PC-9 (cell line): ENCODE measurements around the gene GOLIM4. TPM values are rescaled to one million over a fixed set of nuclear protein-coding genes. Genes with fewer than 3 reads are reported as not detected.

Experiments used
- BruUV-seq: library from RNA; stranded (reverse); fragments of 400-500 nt; replicated peaks from 2 replicates; lab custom pipeline; 2021; lab: Mats Ljungman, UMichigan
- CTCF ChIA-PET: fragments of 300-600 bp; sonication (Branson Sonifier 250); formaldehyde crosslinking; loops from one replicate; lab custom pipeline; 2022; ENCODE audit warnings: antibody characterized with exemption; lab: Charles Lee
- POLR2A ChIA-PET: fragments of 300-600 bp; sonication (Branson Sonifier 250); formaldehyde crosslinking; loops from one replicate; lab custom pipeline; 2022; ENCODE audit warnings: antibody characterized with exemption; ENCODE audit not compliant: unreplicated experiment; lab: Charles Lee
- DNase-seq, 2 experiments: peaks; one replicate each; pipeline versions ENCODE4 v3.0.0 to v3.0.0-alpha.2; 2015 to 2022; ENCODE audit warnings: mixed read lengths in 1 of 2
- H2AFZ ChIP-seq: fragments of 200-600 bp; sonication (generic); 2 replicates; pipeline ENCODE4 v1.8.1; 2017; ENCODE audit warnings: antibody characterized with exemption
- H3F3A ChIP-seq: fragments of 200-600 bp; sonication (generic); 2 replicates; pipeline ENCODE4 v1.8.1; 2017; ENCODE audit warnings: antibody characterized with exemption, mild to moderate bottlenecking, low read depth; ENCODE audit not compliant: insufficient read depth
- H3K27ac ChIP-seq: fragments of 200-600 bp; sonication (generic); 2 replicates; pipeline ENCODE4 v1.6.1; 2016; ENCODE audit warnings: mixed run types
- H3K27me3 ChIP-seq: fragments of 200-600 bp; sonication (generic); 2 replicates; pipeline ENCODE4 v1.6.1; 2016; ENCODE audit warnings: low read depth, mixed run types; ENCODE audit not compliant: insufficient read depth
- H3K36me3 ChIP-seq: fragments of 200-600 bp; sonication (generic); 2 replicates; pipeline ENCODE4 v1.6.1; 2016; ENCODE audit warnings: low read depth, mixed run types
- H3K4me1 ChIP-seq: fragments of 200-600 bp; sonication (generic); replicated peaks from 2 replicates; pipeline ENCODE4 v1.6.1; 2016; ENCODE audit warnings: mixed run types; ENCODE audit not compliant: insufficient read depth
- H3K4me2 ChIP-seq: fragments of 200-600 bp; sonication (generic); 2 replicates; pipeline ENCODE4 v1.6.1; 2017; ENCODE audit warnings: mixed run types
- H3K4me3 ChIP-seq: fragments of 200-600 bp; sonication (generic); 2 replicates; pipeline ENCODE4 v1.6.1; 2016; ENCODE audit warnings: mixed run types
- H3K79me2 ChIP-seq: fragments of 200-600 bp; sonication (generic); 2 replicates; pipeline ENCODE4 v1.6.1; 2017; ENCODE audit warnings: low read depth, mixed run types
- H3K9me2 ChIP-seq: fragments of 200-600 bp; sonication (generic); 2 replicates; pipeline ENCODE4 v1.8.1; 2017; ENCODE audit warnings: mild to moderate bottlenecking; ENCODE audit not compliant: insufficient read depth
- H3K9me3 ChIP-seq: fragments of 200-600 bp; sonication (generic); 2 replicates; pipeline ENCODE4 v1.8.1; 2016; ENCODE audit warnings: low read depth; ENCODE audit not compliant: insufficient read depth
- H4K20me1 ChIP-seq: fragments of 200-600 bp; sonication (generic); 2 replicates; pipeline ENCODE4 v1.8.1; 2017; ENCODE audit not compliant: insufficient read depth
- EZH2 ChIP-seq: fragments of 200-600 bp; sonication (generic); IDR thresholded peaks from 2 replicates; pipeline ENCODE4 v1.8.0; 2017; ENCODE audit warnings: antibody characterized with exemption, low read depth
- intact Hi-C: fragments of 100-400 bp; cut with micrococcal nuclease; formaldehyde crosslinking; loops from one replicate; pipeline ENCODE4 v1.10.0; 2022; ENCODE audit not compliant: unreplicated experiment
- total RNA-seq: library from RNA; stranded (reverse); gene quantifications from 2 replicates; pipeline ENCODE4 v1.2.3, GENCODE V29; 2021
- TF ChIP-seq, protein P1 (sequence below): fragments of 200-600 bp; sonication (generic); conservative IDR thresholded peaks from 2 replicates; pipeline ENCODE4 v1.6.1; 2017; ENCODE audit warnings: mixed run types, antibody characterized with exemption, mild to moderate bottlenecking, moderate library complexity

GOLIM4 gene
- total RNA-seq, 1 experiment from 2014 or later: 17.5 TPM

DNA sequence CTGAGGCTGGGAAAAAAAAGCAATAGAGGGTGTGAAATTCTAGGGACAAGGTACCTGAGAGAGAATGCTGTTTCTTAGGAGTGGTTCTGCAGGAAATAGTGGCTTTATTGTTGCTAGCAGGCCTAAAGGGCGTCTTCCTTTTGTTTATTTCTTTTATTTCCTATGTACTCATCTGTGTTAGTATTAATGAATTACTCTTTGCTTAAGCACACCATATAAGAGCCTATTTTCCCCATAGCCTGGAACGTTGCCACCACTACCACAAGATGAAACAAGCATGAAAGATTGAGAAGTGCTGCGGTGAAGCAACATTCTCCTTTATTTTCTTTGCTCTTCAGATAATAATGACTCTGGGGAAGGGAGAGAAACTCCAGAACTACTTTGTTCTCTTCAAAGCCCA is 21.3 kb upstream of the GOLIM4 start:
- no peaks in the 10 kb centered on the region; the same call in 1 of the 2 replicates for H3K4me1 ChIP-seq

DNA sequence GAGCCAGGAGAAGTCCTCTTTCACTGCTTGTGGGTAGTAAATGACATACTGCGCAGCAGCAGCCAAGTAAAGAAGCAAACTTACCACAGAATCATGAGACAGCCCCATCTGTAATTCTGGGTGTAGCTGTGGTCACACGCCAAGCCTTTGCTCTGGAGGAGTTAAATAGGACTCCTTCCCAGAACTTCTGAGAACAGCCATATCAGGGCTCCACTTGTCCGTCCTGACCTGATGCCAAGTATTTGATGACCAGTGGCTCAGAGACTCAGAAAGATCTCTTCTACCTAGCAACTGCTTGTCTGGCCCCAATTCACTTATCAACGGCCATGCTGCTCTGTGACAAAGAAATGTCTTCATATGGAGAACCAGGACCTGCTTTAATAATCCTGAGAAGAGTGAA is 20.6 kb upstream of the GOLIM4 start:
- no peak for TF ChIP-seq EZH2
- TF ChIP-seq, protein P1, sequence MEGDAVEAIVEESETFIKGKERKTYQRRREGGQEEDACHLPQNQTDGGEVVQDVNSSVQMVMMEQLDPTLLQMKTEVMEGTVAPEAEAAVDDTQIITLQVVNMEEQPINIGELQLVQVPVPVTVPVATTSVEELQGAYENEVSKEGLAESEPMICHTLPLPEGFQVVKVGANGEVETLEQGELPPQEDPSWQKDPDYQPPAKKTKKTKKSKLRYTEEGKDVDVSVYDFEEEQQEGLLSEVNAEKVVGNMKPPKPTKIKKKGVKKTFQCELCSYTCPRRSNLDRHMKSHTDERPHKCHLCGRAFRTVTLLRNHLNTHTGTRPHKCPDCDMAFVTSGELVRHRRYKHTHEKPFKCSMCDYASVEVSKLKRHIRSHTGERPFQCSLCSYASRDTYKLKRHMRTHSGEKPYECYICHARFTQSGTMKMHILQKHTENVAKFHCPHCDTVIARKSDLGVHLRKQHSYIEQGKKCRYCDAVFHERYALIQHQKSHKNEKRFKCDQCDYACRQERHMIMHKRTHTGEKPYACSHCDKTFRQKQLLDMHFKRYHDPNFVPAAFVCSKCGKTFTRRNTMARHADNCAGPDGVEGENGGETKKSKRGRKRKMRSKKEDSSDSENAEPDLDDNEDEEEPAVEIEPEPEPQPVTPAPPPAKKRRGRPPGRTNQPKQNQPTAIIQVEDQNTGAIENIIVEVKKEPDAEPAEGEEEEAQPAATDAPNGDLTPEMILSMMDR: no peak
- Histone ChIP-seq H3K27me3 (no peaks in the 10 kb centered on the region), H3K9me2 (0 out of 2 replicates have a peak, but pooled peaks cover 5% of the 10 kb centered on the region), H4K20me1 (no peaks in the 10 kb centered on the region), H3K36me3 (no peaks in the 10 kb centered on the region), H3F3A (no peaks in the 10 kb centered on the region), H3K79me2 (no peaks in the 10 kb centered on the region), H3K27ac (no peak overlapping the region), H3K9me3 (no peaks in the 10 kb centered on the region), H3K4me3 (no peak overlapping the region), H3K4me1 (no peaks in the 10 kb centered on the region; the same call in 1 of the 2 replicates), H3K4me2 (no peak overlapping the region), H2AFZ (no peak overlapping the region)
- POLR2A ChIA-PET: interaction anchor here (0.6 kb wide), 1 partner anchor 50 kb away, joined by 4 read pairs; no protein-coding TSS in a partner anchor
- no peak for DNase-seq
- CTCF ChIA-PET: no interaction called here
- no TSS peak for BruUV-seq
- intact Hi-C loops: no loop called here

More for the DNA sequence above, 21.3 kb upstream of the GOLIM4 start:
- Histone ChIP-seq H3K27ac (no peak overlapping the region), H3K4me2 (no peak overlapping the region), H3K4me3 (no peak overlapping the region), H3K79me2 (no peaks in the 10 kb centered on the region), H4K20me1 (no peaks in the 10 kb centered on the region), H3K27me3 (no peaks in the 10 kb centered on the region), H2AFZ (no peak overlapping the region), H3K36me3 (no peaks in the 10 kb centered on the region), H3K9me3 (no peaks in the 10 kb centered on the region), H3F3A (no peaks in the 10 kb centered on the region), H3K9me2 (0 out of 2 replicates have a peak, but pooled peaks cover 5% of the 10 kb centered on the region)
- intact Hi-C loops: no loop called here
- TF ChIP-seq, protein P1: no peak
- CTCF ChIA-PET: no interaction called here
- DNase-seq: no peak
- POLR2A ChIA-PET: interaction anchor here (0.6 kb wide), 1 partner anchor 51 kb away, joined by 4 read pairs; no protein-coding TSS in a partner anchor
- BruUV-seq: no TSS peak

DNA sequence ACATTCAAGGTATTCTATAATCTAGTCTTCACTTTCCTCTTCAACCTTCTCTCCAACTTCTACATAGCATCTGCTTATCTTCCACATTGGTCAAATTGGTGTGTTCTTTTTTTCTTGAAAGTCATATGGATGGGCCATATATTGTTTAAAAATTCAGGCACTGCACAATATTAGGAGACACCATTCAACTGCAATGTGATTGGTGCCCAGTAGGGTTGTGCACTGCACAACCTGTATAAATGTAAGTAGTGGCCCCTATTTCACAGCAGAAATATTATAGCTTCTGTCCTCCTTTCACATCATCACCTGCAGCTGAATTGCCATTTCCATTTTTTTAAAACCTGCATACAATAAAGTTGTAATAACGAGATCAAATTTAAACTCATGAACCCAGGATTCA is 18.1 kb upstream of the GOLIM4 start:
- Histone ChIP-seq H3K9me3 (no peaks in the 10 kb centered on the region), H3K27ac (no peak overlapping the region), H3F3A (no peaks in the 10 kb centered on the region), H2AFZ (no peak overlapping the region), H3K9me2 (0 out of 2 replicates have a peak, but pooled peaks cover 5% of the 10 kb centered on the region), H3K27me3 (no peaks in the 10 kb centered on the region), H3K4me2 (no peak overlapping the region), H3K4me1 (no peaks in the 10 kb centered on the region; the same call in 1 of the 2 replicates), H4K20me1 (no peaks in the 10 kb centered on the region), H3K36me3 (no peaks in the 10 kb centered on the region), H3K79me2 (no peaks in the 10 kb centered on the region), H3K4me3 (no peak overlapping the region)
- ChIA-PET POLR2A (interaction anchor here (0.5 kb wide), 1 partner anchor 1434 kb away, joined by 10 read pairs; no protein-coding TSS in a partner anchor), CTCF (no interaction called here)
- intact Hi-C loops: no loop called here
- DNase-seq: no peak
- TF ChIP-seq EZH2: no peak
- TF ChIP-seq, protein P1: no peak
- BruUV-seq: no TSS peak
